GM23338 (cell line): ENCODE results near the gene GPR179. TPM values are rescaled to one million over a fixed set of nuclear protein-coding genes. Genes with fewer than 3 reads are reported as not detected.

Experiments used
- ATAC-seq: fragments of 200-7000 bp; cut with Tn5 transposase; 3 replicates; pipeline ENCODE4 v1.9.1; 2020
- DNase-seq: peaks from one replicate; pipeline ENCODE4 v3.0.0-alpha.2; 2015; ENCODE audit warnings: low spot score
- H2AFZ ChIP-seq: fragments of 200-600 bp; sonication (generic); 2 replicates; pipeline ENCODE4 v1.8.0; 2016; ENCODE audit warnings: antibody characterized with exemption, mild to moderate bottlenecking, moderate library complexity
- H3F3A ChIP-seq: fragments of 200-600 bp; sonication (generic); replicated peaks from 2 replicates; pipeline ENCODE4 v1.8.0; 2017; ENCODE audit warnings: antibody characterized with exemption, mixed run types, low read depth
- H3K27ac ChIP-seq: fragments of 200-600 bp; sonication (generic); 2 replicates; pipeline ENCODE4 v1.6.1; 2016; ENCODE audit warnings: low read depth
- H3K27me3 ChIP-seq: fragments of 200-600 bp; sonication (generic); 2 replicates; pipeline ENCODE4 v1.8.0; 2016; ENCODE audit warnings: mild to moderate bottlenecking, mixed run types, moderate library complexity; ENCODE audit not compliant: insufficient read depth
- H3K36me3 ChIP-seq: fragments of 200-600 bp; sonication (generic); 2 replicates; pipeline ENCODE4 v1.8.0; 2016; ENCODE audit warnings: mild to moderate bottlenecking; ENCODE audit not compliant: insufficient read depth
- H3K4me1 ChIP-seq: fragments of 200-600 bp; sonication (generic); 2 replicates; pipeline ENCODE4 v1.8.0; 2016; ENCODE audit warnings: mild to moderate bottlenecking, moderate library complexity; ENCODE audit not compliant: insufficient read depth
- H3K4me2 ChIP-seq: fragments of 200-600 bp; sonication (generic); 2 replicates; pipeline ENCODE4 v1.7.1; 2017; ENCODE audit warnings: mixed run types
- H3K4me3 ChIP-seq: fragments of 200-600 bp; sonication (generic); 2 replicates; pipeline ENCODE4 v1.6.1; 2016; ENCODE audit warnings: mixed run types
- H3K79me2 ChIP-seq: fragments of 200-600 bp; sonication (generic); replicated peaks from 2 replicates; pipeline ENCODE4 v1.8.0; 2017; ENCODE audit warnings: mild to moderate bottlenecking; ENCODE audit not compliant: insufficient read depth
- H3K9me2 ChIP-seq: fragments of 200-600 bp; sonication (generic); 2 replicates; pipeline ENCODE4 v1.8.0; 2017; ENCODE audit not compliant: insufficient read depth
- H4K20me1 ChIP-seq: fragments of 200-600 bp; sonication (generic); replicated peaks from 2 replicates; pipeline ENCODE4 v1.8.0; 2017; ENCODE audit warnings: mild to moderate bottlenecking; ENCODE audit not compliant: insufficient read depth
- H3K27ac Mint-ChIP-seq: 2 replicates; pipeline ENCODE4 v1.8.0; 2020; ENCODE audit warnings: inconsistent platforms, mild to moderate bottlenecking, moderate library complexity, mixed read lengths
- H3K27me3 Mint-ChIP-seq: 3 replicates; pipeline ENCODE4 v1.8.0; 2022; ENCODE audit warnings: low read depth, mild to moderate bottlenecking, moderate library complexity, mixed read lengths, inconsistent platforms; ENCODE audit not compliant: insufficient read depth, poor library complexity
- H3K36me3 Mint-ChIP-seq: 3 replicates; pipeline ENCODE4 v1.8.0; 2021; ENCODE audit warnings: low read depth, mild to moderate bottlenecking, inconsistent platforms, moderate library complexity, mixed read lengths
- H3K4me1 Mint-ChIP-seq: 3 replicates; pipeline ENCODE4 v1.8.0; 2020; ENCODE audit warnings: mild to moderate bottlenecking, inconsistent platforms, mixed read lengths
- H3K4me3 Mint-ChIP-seq: 3 replicates; pipeline ENCODE4 v1.8.0; 2021; ENCODE audit warnings: moderate library complexity, mild to moderate bottlenecking, inconsistent platforms, mixed read lengths
- H3K9me3 Mint-ChIP-seq: 3 replicates; pipeline ENCODE4 v1.8.0; 2020; ENCODE audit warnings: moderate library complexity, mild to moderate bottlenecking, inconsistent platforms, mixed read lengths
- CTCF ChIP-seq, 2 experiments: fragments of 200-600 bp in 1 of 2; sonication (generic) in 1 of 2; conservative IDR thresholded peaks; 2 replicates each; pipeline versions ENCODE4 v1.5.1 to v1.6.1; 2016 to 2017; ENCODE audit warnings: antibody characterized with exemption in 2 of 2, low read depth in 2 of 2, mild to moderate bottlenecking in 2 of 2, moderate library complexity in 1 of 2
- ETS1 ChIP-seq: IDR thresholded peaks from 2 replicates; pipeline ENCODE4 v1.6.1; 2016; ENCODE audit warnings: antibody characterized with exemption
- JUNB ChIP-seq: IDR thresholded peaks from one replicate; pipeline ENCODE4 v1.6.1; 2016; ENCODE audit warnings: antibody characterized with exemption; ENCODE audit not compliant: unreplicated experiment
- POLR2AphosphoS5 ChIP-seq: IDR thresholded peaks from 2 replicates; pipeline ENCODE4 v1.6.1; 2016; ENCODE audit warnings: antibody characterized with exemption, low read depth
- REST ChIP-seq: IDR thresholded peaks from one replicate; pipeline ENCODE4 v1.6.1; 2018; ENCODE audit warnings: antibody characterized with exemption; ENCODE audit not compliant: unreplicated experiment
- ZNF331 ChIP-seq: fragments of 250-450 bp; sonication (Bioruptor Pico); IDR thresholded peaks from 2 replicates; pipeline ENCODE4 v1.5.0; 2020; ENCODE audit warnings: low read depth, mild to moderate bottlenecking, moderate library complexity
- ZNF462 ChIP-seq: fragments of 250-450 bp; sonication (Bioruptor Pico); IDR thresholded peaks from 2 replicates; pipeline ENCODE4 v1.5.0; 2020; ENCODE audit warnings: mild to moderate bottlenecking, moderate library complexity
- polyA plus RNA-seq: library from polyadenylated mRNA; unstranded; fragments of >200 nt; fragmentation: Nextera tagmentation; extraction: Ambion mirVana; gene quantifications from 2 replicates; pipeline ENCODE4 v1.2.1, GENCODE V29; 2016
- total RNA-seq: library from RNA; depleted of rRNA; stranded (reverse); fragments of >200 nt; shearing (Covaris generic); gene quantifications from 2 replicates; pipeline ENCODE4 v1.2.3, GENCODE V29; 2014

The GPR179 gene
- total and polyA plus RNA-seq, 2 experiments from 2014 or later, result 0.03 TPM

- H3K36me3 Mint-ChIP-seq, result peaks cover 37% of the 10 kb centered on the region
- DNase-seq, result no peak
- Histone ChIP-seq H2AFZ (no peak overlapping the region), H3K27ac (no peak overlapping the region), H3K9me2 (no peaks in the 10 kb centered on the region), H3K79me2 (no peaks in the 10 kb centered on the region), H3K36me3 (peaks cover 21% of the 10 kb centered on the region), H3K4me2 (no peak overlapping the region), H3K4me1 (no peaks in the 10 kb centered on the region), H3F3A (0 out of 2 replicates have a peak, but pooled peaks cover 2% of the 10 kb centered on the region), H3K4me3 (no peak overlapping the region), H4K20me1 (no peaks in the 10 kb centered on the region; the same call in none of the 2 replicates), H3K27me3 (no peaks in the 10 kb centered on the region)
- no peak overlapping the region for H3K27ac Mint-ChIP-seq
- H3K4me3 Mint-ChIP-seq, result no peak overlapping the region
- TF ChIP-seq ETS1 (no peak), ZNF462 (CRISPR knock-in tag) (no peak), POLR2AphosphoS5 (no peak), REST (no peak), JUNB (no peak), ZNF331 (CRISPR knock-in tag) (no peak), CTCF (conservative IDR thresholded peaks at IDR 0.05; ENCODE audit: low read depth in 2 of 2) (no peak)
- H3K27me3 Mint-ChIP-seq, result peaks cover 4% of the 10 kb centered on the region
- no peaks in the 10 kb centered on the region for H3K9me3 Mint-ChIP-seq
- ATAC-seq, result no peak
- H3K4me1 Mint-ChIP-seq, result no peaks in the 10 kb centered on the region
Observed at GRCh38 chr17:38379448-38379847, 35.7 kb upstream of the GPR179 start.
